GM21737 (cell line): Measurements from ENCODE around the gene B3GNT5.

Experiments used
- ATAC-seq: cut with Tn5 transposase; IDR thresholded peaks from one replicate; pipeline ENCODE4 v1.9.1; 2021; ENCODE audit warnings: mild to moderate bottlenecking, moderate library complexity; ENCODE audit not compliant: unreplicated experiment

The B3GNT5 gene, protein sequence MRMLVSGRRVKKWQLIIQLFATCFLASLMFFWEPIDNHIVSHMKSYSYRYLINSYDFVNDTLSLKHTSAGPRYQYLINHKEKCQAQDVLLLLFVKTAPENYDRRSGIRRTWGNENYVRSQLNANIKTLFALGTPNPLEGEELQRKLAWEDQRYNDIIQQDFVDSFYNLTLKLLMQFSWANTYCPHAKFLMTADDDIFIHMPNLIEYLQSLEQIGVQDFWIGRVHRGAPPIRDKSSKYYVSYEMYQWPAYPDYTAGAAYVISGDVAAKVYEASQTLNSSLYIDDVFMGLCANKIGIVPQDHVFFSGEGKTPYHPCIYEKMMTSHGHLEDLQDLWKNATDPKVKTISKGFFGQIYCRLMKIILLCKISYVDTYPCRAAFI

DNA sequence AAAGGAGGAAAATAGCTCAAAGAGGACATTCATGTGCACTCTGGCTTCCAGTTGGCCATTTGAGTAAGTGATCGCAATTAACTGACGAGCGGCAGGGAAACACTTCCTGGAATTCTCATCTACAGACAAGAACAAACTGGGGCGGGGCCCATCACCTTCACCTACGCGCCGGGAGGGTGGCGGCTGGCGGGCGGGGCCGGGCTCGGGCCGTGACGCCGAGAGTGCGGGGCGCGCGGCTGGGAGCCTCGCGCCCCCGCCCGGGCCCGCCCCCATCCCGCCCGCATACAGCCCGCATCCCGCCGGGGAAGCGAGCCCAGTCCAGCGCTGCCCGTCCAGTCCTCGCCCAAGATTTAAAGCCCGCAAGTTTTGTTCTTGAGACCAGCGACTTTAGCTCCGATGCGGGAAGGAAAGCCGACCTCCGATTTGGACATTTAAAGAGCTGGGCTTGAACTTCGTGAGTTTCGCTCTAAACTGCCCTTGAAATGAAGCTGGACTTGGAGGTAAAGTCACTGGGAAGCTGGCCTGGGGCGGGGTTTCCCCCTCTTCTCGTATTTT, at the start of gene B3GNT5:
Gene B3GNT5, plus strand, starts transcription at position 281 of the 555 bp plus-strand sequence. CDS start 16,546 bp downstream, outside the sequence.
- no peak for ATAC-seq

DNA sequence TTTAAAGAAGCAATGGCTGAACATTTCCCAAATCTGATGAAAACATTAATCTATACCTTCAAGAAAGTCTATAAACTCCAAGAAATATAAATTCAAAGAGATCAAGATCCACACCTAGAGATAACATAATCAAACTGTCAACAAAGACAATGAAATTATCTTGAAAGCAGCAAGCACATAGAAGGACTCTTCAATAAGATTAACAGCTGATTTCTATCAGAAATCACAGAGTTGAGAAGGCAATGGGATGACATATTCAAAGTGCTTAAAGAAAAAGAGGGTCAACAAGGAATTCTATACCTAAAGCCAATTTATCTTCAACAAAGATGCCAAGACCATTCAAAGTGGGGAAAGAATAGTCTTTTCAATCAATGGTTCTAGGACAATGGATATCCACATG, 49.4 kb upstream of the B3GNT5 start:
- ATAC-seq: no peak

DNA sequence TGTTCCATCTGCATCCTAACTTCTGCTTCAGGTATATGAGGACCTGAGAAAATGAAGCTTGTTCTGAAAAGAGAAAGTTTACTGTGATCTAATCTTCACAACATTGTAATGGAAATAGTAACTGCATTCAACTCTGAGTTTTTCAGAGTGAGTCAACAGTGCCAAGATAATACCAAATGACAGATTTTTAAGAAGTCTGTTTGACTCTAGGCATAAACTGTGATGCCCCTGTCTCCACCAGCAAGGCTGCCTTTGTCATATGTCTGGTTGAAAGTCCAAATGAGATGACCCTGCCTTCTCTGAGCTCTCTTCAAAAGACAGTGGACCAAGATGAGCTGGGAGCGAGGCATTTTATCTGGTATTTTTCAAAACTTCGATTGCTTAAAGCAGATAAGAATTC, 44.8 kb upstream of the B3GNT5 start:
- ATAC-seq: no peak

DNA sequence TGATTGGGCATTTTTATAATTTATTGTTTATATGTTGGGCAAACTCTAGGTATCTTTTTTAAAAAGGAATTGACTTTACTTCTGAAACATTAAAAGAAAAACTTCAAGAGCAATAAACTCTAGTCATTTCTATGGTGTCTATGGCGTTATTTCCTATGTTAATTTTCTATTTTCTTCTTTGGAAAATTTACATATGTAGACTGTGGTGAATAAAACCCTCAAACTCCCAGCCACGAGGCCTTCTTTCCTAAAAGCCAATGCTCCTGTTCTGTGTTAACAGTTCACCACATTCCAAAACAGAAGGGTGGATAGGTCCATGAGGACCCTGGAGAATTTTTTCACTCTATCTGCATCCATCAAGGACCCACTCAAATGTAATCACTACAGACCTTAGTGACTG, 44.3 kb upstream of the B3GNT5 start:
- ATAC-seq: no peak

DNA sequence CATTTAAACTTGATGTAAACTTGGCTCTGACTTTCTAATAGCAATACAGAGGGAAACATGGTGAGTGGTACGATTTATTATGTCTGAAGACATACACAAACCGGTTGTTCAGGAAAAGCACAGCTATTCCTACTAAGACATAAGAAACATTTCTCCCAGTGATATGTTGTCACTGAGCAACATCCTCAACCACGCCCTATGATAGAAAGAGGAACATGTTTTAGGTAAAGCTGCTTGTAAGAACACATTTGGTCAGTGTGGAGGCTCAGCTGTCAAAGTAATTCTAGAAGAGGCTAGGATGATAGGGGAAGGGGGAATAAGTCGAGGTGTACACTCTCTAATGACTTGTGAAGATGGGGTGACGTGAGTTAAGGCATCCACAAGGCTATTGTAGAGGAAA, 42.7 kb upstream of the B3GNT5 start:
- no peak for ATAC-seq

DNA sequence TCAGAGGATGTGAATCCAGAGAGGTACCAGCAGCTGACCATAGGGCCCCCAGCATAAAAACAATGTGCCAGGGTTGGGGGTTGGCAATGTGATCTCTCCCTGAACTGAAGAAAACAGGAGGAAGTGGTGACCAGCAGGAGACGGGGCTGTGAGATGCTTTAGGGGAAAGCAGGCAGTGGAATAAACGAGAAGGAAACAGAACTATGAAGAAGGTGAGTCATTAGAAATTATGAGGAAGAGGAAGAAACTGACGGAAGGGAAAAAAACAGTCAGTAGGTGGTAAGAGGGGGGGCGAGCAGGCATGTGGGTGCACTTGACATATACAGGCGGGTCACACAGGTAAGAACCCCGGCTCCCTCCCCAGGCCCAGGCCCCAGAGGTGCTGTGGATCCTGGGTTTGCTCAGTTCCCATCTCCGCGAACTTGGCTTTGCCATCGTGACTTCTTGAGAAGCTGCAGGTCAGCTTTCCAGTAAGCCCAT, 42.2 kb upstream of the B3GNT5 start:
- no peak for ATAC-seq

DNA sequence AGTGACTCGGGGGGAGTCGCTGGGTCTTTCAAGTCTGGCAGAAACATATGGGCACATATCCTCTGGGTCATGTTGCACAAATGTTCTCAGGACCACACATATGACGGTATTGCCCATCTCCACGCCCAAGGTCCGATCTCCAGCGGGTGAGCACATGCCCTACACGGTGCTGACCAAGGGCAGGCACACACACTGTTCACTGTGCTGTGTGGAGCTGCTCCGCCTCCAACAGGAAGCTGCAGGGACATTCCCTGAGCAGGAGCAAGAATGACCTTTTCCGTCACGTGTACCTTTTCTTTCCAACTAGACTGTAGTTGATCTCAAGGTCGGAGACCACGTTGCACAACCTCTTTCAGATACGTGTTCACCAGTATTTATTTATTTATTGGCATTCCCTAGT, 41.7 kb upstream of the B3GNT5 start:
- ATAC-seq: no peak

DNA sequence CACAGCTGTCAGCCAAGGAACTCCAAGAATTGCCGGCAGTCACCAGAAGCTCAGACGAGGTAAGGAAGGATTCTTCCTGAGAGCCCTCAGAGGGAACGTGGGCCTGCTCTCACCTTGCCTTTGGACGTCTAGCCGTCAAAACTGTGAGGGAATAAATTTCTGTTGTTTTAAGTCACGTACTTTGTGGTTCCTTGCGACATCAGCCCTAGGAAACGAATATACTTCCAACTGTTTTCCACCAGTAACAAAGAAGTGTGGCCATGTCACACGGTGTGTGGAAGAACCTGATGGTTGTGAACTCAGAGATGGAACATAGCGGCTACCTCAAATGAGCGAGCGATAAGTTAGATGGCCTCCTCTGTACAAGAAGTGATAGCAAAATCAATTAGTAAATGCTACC, 41.0 kb upstream of the B3GNT5 start:
- no peak for ATAC-seq

DNA sequence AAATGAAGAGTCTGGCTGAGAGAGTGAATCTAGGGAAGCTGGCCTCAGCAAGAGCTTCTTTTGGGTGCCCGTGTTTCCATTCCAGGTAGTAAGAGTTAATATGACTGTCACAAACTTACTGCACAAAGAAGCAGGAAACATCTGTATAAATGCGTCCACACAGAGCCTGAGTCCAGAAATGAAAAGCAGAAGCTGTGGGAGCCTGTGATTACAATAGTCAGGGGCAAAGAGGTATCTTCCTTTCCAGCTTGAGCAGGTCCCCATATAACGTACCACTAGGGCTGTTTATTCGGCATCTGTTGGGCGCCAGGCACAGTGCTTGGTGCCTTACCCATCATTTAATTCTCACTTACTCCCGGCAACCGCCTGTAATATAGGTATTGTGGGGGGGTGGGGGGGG, 40.5 kb upstream of the B3GNT5 start:
- no peak for ATAC-seq

DNA sequence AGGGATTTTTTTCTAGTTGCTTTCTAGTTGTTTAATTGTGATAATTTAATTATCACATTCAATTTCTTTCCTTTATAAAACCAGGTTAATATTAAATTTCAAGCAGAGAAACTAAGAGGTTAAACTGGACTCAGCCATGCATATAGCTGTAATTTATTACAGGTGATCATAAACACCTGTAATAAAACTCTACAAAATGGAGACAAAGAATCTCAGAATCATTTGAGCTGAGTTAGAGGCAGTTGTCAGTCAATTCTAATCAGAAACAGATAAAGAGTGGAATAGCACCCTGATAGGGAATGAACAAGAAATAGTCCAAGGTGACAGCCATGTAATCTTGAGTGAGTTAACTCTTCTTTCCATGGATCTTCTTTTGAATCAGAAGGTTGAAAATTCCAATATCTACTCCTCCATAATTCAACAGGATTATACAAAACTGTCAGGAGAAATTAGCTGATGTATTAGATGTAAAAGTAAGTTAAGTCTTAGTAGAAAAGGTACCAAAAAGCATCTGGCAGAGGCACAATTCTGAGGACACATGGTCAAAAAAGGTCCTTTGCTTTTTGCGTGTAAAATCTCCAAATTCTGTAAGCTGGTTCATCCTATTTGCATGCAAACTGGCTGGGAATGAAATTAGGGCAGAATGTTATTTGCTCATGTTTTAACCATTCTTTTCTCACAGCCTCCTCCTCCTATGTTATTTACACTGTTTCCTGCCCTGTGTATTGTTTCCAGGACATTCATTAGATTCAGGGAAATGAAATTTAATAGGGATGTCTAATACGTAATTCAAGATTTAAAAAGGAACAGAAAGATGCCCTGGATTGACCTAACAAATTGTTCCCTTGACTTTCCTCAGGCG, 39.4 kb upstream of the B3GNT5 start:
- no peak for ATAC-seq

DNA sequence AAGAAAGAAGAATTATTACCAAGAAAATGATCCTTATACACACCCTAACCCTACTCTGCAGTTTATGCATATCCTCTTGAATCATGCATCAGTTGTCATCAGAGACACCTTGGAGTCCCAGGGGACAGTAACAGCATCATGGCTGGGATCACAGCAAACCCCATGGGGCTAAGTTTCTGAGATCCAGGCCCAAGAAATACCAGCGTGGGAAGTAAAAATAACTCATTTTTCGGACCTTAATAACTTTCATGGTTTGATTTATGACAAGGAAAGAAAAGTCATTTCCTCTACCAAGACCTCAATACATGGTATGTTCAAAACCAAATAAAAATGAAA, 38.8 kb upstream of the B3GNT5 start:
- ATAC-seq: no peak

DNA sequence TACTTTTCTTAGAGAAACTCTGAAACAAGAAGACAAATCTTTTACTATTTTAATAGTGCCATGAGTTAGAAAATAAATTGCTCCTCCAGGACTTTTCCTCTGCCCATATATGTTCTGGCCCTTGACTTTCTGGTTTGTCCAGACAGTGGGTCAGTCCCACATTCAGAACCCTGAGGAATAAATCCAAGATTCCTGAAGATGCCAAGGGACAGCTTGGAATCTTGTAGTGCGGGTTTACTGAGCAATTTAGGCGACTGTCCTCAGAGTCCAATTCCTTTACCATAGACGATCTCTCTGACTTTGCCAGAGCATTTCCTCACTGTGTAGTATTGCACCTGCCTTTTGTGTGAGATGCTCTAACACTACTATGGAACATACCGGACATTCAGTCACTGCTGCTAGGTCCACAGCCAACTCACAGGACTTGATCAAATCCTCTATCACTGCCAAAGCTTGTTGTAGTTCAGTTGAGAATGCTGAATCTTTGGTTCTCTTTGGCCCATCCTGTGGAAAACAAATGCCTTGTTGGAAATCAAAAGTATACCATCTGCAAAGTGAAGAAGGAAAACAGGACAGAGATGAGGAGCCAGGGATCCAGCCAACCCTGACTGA, 37.4 kb upstream of the B3GNT5 start:
- no peak for ATAC-seq

DNA sequence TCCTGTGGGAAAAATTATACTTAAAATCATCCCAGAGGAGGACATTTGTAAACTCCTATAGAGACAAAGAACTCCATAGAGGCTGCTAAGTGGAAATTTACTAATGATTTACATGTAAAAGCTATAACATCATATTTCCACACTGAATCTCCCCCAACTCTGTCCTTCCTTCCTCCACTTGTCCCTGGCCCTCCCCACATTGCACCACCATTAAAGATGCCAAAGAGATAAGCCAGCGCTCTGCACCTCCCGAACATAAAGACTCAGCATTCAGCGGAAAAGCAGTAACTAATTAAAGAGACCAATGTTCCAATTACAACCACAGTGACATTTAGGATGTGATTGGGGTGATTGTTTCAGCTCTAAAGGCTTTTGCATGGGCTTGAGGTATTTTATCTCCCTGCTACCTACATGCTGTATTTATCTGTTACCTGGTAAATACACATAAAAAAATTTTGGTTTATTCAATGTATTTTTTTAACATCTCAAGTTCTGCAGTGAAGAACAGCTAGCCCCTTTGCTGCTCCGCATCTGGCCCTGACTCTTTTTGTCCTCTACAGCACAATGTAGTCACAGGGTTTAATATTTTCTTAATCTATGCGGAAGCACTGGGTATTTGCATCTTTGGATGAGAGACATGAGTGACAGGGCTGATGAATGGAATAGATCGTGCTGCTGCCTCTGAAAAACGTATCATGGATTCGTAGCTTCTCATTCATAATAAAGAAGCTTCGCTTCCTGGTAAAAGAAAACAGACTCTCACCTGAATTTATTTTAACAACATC, 35.3 kb upstream of the B3GNT5 start:
- ATAC-seq: no peak

DNA sequence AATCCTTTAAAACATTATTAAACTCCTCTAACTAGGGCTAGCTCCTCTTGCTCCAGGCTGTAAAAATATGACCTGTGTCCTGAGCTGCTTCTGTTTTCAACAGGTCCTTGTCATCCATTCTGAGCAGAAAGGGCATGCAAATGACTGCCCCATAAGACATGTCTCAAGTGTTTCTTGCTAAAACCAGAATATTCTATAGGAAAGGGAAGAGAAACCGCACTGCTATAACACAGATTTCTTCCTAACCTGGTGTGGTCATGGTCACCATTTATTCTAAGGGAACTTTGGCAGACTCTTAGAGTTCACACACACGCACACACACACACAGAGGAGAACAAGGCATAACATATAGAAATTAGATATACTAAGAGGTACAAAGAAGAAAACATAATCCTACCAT, 34.2 kb upstream of the B3GNT5 start:
- ATAC-seq: no peak

DNA sequence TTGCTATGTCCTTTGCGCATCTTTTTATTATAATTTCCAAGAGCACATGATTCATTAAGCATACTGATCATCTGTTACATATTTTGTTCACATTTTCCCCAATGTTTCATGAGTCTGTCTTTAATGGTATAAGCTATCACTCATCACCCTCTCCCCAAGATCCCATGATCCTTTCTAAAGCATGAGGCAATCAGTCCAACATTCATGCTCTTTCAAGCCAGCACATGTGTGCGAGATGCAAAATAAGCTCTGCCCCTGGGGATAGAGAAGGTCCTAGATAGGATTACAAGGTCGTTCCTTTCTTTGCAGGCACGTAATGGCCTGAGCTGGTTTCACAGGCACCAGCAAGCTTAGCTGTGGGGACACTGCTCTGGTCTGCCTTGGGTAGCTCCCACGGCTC, 32.2 kb upstream of the B3GNT5 start:
- no peak for ATAC-seq

DNA sequence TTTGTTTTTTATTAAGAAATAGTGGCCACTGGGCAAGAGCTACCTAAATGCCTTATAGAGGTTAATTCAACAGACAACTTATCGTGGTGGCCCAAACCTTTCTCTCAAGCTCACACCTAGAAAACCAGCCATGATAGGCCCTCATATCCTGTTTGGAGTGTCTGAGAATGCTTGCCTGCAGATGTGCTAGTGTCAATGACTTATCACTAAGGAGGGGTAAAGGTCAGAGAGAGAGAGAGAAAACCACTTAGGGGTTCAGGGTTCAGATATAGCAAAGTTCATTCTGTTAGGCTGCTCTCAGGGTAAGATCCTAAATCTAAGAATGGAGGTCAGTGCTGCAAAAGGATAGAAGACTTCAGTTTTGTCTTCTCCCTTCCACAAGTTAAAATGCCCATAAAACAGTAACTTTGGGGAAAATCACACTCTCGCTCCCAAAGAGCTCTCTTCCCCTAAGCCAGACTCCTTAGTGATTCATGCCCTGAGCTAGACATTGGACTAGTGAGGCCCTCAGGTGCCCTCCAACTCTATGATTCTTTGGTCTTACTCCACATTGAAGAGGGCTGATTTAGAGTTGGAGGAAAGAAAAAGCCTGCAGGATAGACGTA, 30.3 kb upstream of the B3GNT5 start:
- no peak for ATAC-seq

DNA sequence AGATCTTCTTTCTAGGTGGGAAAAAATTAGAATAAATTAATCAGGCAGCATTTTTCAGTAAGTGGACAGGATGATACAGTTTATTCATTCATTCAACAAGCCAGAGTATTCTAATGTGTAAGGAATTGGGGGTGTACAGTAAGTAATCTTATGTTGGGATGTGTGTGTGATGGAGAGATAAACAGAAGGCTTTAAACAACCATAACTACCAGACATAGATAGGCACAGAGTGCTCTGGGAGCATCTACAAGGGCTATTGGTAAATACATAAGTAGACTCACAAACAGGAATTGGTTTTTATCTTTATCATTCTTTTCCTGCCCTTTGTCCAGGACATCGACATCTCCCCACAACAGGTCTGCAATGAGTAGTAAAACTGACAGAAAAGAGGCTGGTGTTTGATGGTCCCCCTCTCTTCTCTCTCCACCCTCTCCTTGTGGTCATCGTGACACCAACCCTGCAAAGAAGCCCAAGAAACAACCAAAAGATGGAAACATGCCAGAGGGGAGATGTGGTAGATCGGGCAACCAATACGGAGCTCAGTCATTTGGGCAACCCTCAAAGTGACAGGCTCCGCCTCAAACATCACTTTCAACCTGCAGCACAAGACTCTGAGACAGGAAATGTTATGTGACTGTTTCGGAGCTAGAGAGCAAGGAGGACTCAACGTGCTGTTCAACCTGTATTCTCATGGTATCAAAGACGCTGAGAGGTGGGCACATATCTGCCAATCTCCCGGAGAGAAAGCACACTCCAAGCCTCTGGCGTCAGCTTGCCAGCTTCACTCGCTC, 28.7 kb upstream of the B3GNT5 start:
- no peak for ATAC-seq

DNA sequence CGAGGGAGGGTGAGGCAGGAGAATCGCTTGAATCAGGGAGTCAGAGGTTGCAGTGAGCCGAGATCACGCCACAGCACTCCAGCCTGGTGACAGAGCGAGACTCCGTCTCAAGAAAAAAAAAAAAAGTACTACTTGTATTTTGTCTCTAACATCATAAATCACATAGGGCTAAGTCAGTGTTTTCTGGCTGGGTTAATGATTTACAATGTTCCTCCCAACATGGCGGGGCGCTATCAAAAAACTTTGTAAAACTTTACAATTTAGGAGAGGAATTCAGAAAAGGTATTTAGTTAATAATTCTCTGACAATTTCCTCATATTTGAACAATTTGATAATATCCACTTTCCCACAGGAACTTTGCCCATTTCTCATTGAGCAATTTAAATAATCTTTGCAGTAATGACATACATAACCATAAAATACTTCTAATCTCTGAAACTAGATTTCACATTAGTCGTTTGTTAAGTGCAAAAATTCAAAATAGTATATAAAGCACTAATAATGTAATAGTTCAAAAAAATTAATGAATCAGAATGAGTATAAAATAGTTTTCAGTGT, 26.6 kb upstream of the B3GNT5 start:
- ATAC-seq: no peak

DNA sequence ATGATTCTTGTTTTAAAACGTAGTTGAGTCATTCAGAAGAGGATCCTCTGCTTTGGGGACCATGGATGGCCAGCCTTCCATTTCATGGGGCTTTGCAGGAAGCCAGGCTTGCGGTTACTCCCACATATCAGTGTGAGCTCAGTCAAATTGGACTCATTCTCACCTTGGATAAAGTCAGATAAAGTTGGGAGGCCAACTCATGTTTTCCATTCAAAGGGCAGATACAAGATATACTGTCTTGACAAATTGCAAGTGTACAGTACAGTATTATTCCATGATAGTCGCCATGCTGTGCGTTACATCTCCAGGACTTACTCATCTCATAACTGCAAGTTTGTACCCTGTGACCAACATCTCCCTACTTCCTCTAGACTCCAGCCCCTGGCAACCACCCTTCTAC, 25.5 kb upstream of the B3GNT5 start:
- ATAC-seq: no peak
